Measurements from ENCODE around the gene ASCL1. TPM values are rescaled to one million over a fixed set of nuclear protein-coding genes. Genes with fewer than 3 reads are reported as not detected.

The ASCL1 gene
- total RNA-seq, 1 donor from 2014 or later = not detected

DNA sequence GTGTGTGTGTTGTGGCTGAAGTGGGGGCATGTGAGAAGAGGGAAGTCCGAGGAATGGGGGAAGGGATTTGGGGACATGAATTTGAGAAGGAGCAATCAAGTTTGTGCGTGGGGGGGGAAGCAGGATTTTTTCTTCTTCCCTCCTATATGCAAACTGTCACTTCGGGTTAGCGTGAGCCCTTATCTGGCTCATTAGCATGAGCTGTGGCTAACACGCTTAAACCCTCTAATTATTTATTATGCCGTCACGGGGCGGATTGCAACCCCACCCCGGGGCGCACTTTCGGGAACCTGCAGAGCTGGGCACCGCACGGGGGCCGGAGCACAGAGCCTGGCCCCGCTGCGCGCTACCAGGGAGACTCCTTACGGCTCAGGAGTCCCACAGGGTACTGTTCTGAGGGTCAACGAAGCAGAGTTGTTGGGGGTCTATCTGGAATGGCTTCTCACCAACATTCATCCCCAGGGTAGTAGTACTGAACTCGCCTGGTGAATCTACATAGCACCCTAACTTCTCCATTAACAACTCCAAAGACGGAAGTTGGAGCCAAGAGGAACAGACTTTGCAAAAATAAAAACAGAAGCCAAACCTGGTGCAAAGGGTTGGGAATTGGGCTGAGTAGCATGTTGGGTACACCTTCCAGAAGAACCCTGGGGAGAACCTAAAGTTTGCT lies 6.4 kb upstream of the ASCL1 start:
- ATAC-seq (peak; percentile 6), DNase-seq (ENCODE audit: low spot score) (no peak)

DNA sequence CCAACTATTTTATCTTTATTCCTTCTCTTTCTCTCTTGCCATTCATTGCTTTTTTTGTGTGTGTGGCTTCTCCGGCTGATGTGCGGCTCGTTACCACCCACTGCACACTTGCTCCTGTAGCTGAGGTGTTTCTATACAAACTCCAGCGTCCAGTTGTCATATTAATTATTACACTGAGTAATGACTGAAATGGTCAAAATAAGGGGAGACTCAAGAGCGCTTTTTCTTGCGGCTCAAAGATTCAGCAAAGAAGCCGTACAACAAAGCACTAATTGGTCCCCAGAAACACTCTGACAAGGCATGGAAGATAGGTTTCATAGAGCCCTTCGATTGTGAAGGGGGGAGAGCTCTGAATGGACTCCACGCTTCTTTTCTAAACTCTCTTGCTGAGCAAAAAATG lies 5.6 kb upstream of the ASCL1 start:
- ATAC-seq (no peak), DNase-seq (ENCODE audit: low spot score) (no peak)

DNA sequence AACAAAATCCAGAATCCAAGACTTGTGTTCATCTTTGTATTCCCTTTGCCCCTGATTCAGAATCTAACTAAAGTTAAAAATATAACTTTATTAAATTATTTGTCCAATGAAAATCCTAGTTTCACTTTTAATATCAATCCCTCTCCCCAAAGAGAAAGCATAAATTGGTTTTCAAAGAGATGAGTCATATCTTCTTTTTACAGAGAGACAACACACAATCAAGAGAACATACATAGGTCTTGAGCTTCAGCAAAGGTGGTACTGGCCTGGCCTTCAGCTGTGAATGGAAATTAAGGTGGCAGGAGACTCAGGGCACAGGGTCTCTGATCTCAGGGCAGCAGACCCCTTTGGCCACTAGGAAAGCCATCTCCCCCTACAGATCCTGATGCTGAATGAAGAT lies 4.3 kb upstream of the ASCL1 start:
- no peak for DNase-seq (ENCODE audit: low spot score)
- ATAC-seq = no peak

DNA sequence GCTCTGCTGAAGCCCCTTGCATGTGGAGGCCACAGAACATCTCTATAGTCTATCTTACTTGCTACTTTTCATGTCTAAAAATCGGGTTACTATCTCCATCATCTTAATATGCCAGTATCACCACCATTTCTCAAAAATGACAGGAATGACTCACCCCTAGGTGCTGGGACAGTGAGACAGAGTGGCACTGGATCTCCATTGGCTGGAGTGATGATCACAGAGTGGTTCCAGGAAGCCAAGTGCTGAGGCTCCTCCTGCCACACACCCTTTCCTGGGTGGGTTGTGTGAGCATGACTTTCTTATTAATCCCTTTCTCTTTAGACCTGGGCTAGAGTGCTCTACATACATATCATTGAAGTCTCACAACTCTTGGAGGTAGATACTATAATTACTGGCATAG lies 3.3 kb upstream of the ASCL1 start:
- DNase-seq (ENCODE audit: low spot score) (no peak), ATAC-seq (no peak)

DNA sequence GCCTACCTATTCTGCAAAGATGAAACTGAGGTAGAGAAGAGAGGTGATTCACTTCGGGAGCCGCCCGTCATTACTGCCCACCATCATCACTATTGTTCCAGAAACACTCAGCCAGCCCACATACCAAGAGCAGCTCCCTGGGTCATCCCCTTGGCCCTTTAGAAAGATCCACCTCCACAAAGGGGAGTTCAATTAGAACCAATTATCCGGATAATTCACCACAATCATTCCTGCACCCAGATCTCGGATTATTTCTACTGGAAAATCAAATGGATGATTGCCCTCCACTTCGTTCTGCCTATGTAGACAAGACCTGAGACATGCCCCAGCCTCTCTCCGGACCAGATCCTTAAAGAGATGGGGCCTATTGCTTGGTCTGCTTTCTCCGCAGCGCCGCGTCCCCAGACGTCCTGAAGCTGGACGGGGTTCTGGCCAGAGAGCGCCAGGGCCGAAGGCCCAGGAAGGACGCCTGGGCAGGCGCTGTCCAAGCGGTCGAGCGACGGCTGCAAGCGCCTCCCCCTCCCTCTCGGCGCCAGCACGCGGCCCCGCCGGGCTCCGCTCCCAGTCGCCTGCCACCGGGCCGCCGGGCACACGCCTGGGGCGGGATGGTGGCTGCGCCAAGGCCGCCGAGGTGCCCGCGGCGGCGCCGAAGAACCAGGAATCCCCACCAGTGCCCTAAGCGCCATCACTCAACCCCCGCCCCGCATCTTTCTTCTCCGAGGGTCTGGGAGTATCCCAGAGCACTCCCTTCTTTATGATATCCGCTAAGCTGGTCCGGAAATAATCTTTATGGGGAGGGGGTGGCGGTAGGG lies 1.3 kb upstream of the ASCL1 start:
- ATAC-seq = peak; percentile 93

DNA sequence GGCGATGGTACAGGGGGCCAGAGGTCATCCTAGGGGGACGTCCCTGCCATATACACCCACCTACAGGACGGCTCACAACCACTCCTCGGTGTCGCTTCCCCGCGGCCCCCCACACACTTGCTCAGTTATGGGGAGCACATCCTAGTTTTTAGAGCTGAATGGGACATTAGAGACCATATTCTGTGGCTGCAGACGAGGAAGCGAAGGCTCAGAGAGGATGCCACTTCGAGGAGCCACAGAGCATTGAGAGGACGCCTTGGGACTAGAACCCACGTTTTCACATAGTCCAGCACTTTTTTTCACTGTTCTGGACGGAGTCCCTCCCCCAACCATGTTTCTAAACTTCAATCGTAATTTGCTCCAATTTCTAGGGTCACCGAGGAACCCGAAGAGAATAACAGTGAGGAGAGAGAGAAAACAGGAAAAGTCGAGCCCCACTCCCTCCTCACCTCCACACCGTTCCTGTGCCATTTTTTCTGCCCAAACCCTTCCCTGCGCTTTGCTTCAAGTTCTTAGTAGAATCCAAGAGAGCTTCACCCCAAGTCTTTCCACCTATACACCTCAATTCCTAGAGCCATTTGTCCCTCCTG lies 641 bp upstream of the ASCL1 start:
- no peak for ATAC-seq

More for the DNA sequence above, 1.3 kb upstream of the ASCL1 start:
- DNase-seq (ENCODE audit: low spot score) = peak; percentile 84

DNA sequence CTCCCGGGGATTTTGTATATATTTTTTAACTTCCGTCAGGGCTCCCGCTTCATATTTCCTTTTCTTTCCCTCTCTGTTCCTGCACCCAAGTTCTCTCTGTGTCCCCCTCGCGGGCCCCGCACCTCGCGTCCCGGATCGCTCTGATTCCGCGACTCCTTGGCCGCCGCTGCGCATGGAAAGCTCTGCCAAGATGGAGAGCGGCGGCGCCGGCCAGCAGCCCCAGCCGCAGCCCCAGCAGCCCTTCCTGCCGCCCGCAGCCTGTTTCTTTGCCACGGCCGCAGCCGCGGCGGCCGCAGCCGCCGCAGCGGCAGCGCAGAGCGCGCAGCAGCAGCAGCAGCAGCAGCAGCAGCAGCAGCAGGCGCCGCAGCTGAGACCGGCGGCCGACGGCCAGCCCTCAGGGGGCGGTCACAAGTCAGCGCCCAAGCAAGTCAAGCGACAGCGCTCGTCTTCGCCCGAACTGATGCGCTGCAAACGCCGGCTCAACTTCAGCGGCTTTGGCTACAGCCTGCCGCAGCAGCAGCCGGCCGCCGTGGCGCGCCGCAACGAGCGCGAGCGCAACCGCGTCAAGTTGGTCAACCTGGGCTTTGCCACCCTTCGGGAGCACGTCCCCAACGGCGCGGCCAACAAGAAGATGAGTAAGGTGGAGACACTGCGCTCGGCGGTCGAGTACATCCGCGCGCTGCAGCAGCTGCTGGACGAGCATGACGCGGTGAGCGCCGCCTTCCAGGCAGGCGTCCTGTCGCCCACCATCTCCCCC lies 777 bp downstream of the ASCL1 start:
- no peak for DNase-seq (ENCODE audit: low spot score)
- ATAC-seq = peak; percentile 38

More for the DNA sequence above, 641 bp upstream of the ASCL1 start:
- DNase-seq (ENCODE audit: low spot score) = no peak

DNA sequence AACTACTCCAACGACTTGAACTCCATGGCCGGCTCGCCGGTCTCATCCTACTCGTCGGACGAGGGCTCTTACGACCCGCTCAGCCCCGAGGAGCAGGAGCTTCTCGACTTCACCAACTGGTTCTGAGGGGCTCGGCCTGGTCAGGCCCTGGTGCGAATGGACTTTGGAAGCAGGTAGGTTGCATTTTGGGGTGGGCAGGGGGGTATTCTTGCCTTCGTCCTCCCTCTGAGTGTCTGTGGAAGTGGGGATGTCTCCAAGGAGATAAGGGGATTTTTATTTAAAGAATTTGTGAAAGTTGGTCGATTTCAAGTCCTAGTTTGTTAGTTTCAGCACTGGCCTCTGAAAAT lies 1.3 kb downstream of the ASCL1 start:
- DNase-seq (ENCODE audit: low spot score) = no peak
- no peak for ATAC-seq

DNA sequence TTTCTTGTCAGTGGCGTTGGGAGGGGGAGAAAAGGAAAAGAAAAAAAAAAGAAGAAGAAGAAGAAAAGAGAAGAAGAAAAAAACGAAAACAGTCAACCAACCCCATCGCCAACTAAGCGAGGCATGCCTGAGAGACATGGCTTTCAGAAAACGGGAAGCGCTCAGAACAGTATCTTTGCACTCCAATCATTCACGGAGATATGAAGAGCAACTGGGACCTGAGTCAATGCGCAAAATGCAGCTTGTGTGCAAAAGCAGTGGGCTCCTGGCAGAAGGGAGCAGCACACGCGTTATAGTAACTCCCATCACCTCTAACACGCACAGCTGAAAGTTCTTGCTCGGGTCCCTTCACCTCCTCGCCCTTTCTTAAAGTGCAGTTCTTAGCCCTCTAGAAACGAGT lies 1.9 kb downstream of the ASCL1 start:
- no peak for ATAC-seq
- no peak for DNase-seq (ENCODE audit: low spot score)

DNA sequence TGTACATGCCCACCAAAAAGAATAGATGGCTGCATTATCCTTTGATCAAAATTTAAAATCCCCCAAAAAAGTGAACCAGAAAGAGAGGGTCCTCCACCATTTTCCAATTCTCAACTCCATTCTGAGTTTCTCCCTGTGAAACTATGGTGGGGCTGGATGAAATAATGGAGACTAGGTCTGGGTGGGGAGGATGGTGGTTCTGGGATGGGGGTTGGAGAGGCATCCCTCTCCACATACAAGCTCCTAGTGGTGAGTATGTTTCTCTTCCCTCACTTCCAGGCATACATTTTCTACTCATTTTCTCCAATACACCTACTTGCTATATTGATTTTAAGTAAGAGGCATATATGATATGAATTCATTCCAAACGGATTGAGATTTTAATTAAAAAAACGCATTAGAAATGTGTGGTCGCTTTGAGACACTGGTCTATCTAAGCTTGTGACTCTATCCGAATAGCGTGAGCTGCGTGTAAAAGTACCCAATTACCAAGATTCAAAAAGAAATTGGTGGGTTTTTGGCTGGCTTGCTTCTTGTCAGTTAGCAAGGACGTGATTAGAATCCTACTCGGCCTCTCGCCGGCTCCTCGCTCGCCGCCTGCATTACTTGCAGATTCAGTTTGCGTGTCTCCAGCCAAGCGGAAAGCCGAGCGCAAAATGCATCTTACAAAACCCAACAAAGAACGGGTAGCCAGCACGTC lies 3.4 kb downstream of the ASCL1 start:
- DNase-seq (ENCODE audit: low spot score) = no peak

DNA sequence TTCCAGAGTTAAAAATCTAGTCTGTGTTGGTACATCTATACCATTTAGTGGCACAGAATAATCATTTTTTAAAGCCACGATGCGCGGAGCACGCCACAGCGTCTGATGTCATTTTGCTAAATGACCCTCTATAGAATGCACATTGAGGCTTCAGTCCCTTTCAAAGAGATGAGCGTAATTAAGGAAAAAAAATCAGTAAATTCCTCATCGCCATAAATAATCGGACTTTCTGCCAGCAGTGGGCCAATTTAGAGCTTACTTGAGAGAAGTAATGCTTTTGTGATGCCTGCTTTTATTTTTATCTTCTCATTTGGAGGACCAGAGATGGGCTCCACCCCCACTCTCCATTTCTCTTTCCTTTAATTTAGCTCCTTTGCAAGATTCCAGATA lies 4.0 kb downstream of the ASCL1 start:
- DNase-seq (ENCODE audit: low spot score) = no peak
- ATAC-seq = no peak

More for the DNA sequence above, 3.4 kb downstream of the ASCL1 start:
- ATAC-seq = no peak

DNA sequence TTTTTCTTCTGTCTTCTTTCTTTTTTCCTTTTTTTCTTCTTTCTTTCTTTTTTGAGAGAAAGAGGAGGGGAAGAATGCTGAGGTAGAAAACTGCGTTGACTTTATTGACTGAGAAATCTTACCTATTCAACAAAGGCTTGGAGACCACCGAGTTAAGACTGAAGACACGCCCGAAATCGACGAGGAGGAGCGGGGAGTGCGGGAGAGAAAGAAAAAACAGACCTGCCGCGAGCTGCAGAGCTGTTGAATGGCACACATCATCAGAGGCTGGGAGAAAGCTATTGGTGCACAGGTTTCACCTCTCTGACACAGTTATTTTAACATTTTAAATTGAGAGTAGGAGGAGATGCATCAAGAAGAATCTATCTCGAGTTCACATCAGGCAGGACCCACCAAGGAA lies 5.1 kb downstream of the ASCL1 start:
- DNase-seq (ENCODE audit: low spot score) (no peak), ATAC-seq (no peak)

DNA sequence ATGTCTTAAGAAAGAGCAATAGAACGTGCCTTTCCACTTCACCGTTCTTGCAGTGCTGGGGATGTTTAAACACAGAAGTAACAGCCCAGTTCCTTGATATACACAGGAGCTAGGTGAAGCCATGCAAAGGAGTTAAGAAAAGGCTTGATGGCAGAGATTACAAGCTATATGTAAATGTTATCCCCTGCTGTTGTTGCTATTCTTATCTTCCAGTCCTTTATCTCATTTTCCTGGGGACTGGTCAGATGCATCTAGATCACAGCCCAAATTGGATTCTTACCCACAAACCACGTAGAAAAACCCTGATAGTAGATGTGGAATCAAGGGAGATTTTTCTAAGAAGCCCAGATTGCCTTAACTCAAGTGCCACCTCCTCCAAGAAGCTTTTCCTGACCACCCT lies 5.5 kb downstream of the ASCL1 start:
- DNase-seq (ENCODE audit: low spot score) = no peak
- no peak for ATAC-seq

DNA sequence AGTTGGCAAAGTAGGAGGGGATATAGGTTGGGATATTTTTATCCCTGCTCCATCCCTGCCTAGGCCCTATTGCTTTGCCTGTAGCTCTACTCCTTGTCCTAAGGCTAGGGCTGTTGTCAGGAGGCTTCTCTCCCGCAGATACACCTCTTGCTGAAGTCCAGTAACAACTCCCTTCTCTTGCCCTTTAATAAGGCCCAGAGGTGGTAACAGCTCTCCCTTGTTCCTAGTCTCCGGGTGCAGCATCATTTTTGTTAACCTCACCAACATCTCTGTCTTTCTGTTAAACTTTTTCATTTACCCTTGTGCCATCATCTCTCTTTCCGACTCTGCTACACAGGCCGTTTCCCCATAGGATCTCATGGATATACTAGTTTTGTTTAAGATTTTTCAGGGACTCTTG lies 6.3 kb downstream of the ASCL1 start:
- DNase-seq (ENCODE audit: low spot score) (no peak), ATAC-seq (no peak)

DNA sequence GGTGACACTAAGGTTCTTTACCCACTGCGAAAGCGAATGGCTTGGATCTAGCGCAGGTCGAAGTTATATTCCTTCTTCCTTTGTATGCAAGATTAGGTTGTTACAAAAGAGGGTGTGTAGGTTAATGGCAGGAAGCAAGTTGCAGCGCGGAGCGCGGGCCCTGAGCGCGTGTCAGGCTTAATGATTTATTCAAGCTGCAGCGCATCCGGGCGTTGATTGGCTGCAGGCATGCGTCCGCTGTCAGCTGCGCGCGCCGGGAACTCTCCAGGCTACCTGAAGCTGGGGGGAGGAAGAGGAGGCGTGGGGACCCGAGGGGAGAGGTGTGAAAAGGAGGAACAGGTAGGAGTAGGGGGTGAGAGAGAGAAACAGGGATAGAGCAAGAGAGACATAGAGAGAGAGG lies 7.4 kb downstream of the ASCL1 start:
- peak; percentile 67 for ATAC-seq
- DNase-seq (ENCODE audit: low spot score) = no peak

DNA sequence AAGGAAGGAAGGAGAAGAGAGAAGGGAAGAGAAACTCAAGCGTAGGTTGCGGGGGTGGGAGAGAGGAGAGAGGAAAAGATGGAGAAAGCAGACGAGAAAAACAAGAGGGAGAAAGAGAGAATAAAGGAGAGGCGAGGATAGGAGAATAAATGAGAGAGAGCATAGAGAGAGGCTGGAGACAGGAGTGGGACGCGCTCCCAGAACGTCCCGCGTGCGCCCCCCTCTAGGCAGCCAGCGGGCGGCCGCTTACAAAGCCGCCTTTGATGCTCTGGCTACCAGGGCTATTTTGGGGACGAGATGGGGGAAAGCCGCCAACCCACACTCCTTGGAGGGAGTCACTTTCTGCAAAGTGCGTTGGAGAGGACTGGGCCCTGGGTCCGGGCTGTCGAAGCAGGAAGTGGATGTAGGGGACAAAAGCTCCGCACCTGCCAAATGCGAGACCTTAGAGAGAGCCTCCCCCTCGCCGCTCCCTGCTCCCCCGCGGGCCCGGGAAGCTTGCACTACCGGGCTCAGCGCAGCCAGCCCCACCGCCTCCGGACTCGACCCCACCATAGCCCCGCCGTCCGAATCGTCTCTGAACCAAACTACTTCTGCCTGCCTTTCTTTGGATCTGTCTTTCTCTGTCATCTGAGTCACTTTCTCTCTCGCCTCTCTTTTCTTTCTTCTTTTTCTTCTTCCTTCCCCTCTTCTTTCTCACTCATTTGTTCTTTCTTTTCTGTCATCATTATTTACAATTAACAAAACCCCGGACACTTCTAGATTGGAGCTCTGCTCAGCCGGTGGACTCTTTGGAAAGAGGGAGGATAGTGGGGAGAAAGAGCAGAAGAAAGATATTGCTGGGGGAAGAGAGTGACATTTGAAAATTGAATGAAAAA lies 8.0 kb downstream of the ASCL1 start:
- no peak for DNase-seq (ENCODE audit: low spot score)
- ATAC-seq = no peak

DNA sequence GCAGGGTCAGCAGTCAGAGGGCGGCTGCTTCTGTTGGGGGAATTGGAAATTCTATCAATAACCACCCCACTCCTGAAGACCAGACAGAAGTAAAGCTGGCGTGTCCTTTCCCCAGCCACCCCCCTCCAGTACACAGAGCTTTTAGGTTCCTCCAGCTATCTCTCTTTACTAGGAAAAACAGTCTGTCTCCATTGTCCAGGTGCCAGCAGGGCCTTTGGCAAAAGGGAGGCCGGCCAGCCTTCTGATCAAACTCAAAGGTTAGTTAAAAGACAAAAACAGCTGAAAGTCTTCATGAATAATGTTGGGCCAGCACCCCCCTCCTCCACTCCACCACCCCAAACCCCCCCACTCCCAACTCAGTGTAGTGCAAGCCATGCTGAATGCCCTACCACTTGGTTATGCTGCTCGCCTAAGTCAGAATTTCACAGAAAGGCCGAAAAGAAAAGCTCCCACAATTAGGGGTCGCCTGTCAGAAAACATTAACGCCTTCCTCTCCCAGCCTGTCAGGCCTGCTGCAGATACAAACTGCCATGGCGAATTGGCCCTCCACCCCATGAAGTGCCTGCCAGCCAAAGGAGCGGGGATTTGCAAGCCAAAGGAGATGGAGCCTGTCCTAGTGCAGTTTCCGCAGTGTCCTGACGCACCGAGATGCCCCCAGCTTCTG lies 8.9 kb downstream of the ASCL1 start:
- no peak for DNase-seq (ENCODE audit: low spot score)
- ATAC-seq = no peak

DNA sequence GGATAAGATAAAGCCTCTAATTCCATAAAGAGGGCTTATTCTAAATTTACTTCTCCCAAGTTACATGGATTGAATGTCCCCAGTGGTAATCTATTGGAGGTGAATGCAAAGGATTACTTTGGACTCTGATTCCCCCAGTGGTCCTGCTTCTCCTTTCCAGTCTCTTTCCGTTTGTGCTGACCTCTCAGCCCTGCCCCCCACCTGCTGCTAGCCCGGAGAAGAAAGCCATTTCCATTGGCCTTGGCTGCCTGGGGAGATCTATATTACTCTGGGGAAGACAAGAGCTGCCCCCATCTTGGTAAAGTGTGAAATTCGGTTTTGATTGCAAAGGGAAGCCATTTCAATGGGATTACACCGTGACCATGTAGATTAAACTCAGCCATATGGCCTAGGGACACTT lies 13.3 kb downstream of the ASCL1 start:
- no peak for ATAC-seq
- DNase-seq (ENCODE audit: low spot score) = no peak

DNA sequence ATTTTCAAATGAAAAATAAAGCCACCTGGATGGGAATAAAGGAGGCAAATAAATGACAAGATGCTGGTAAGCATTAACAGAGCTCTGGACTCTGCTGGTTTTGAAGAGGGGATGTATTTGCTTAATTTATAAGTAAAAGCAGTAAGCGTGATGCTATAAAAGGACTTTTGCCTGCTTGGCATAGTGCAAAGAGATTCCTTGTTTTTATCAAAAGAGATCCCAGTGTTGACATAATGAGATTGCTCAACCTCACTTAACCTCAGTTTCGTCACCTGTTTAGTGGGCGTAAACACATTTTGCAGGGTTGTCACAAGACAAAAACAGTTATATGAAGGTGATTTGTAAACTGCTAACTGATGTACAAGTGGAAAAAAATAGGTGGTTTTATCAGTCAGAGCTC lies 13.8 kb downstream of the ASCL1 start:
- DNase-seq (ENCODE audit: low spot score) = no peak
- ATAC-seq = peak; percentile 28

Data from left lobe of liver (tissue), 2 donors.